ENCODE data around the gene ACBD6. TPM values are rescaled to one million over a fixed set of nuclear protein-coding genes. Genes with fewer than 3 reads are reported as not detected.
"Not testable (repeated sequence)": the region's sequence is repeated elsewhere in the genome, so short reads cannot be mapped to it uniquely, and the experiment has no call there.

ACBD6 gene
- total RNA-seq = 49.8 and 54.7 TPM in 2 replicates

GRCh38 chr1:180502361-180503279, at the start of gene ACBD6:
Gene ACBD6 (minus strand): TSS chr1:180502577. CDS start chr1:180502266, 311 bp downstream.
- peaks cover 21% of the 10 kb centered on the region for H3K4me1 Mint-ChIP-seq
- H3K9me3 Mint-ChIP-seq = no peaks in the 10 kb centered on the region
- intact Hi-C loops (cut with micrococcal nuclease) = loop anchor here (1.0 to 10.0 kb wide), 6 partner anchors 129 to 892 kb away; partner anchors contain the start of genes IER5 and STX6
- peak within 1 kb of the TSS; percentile 97 for H3K27ac Mint-ChIP-seq
- peak; percentile 96 for DNase-seq
- peaks cover 11% of the 10 kb centered on the region for H3K36me3 Mint-ChIP-seq (ENCODE audit: low read depth)
- H3K27me3 Mint-ChIP-seq = peaks cover 5% of the 10 kb centered on the region
- peak within 1 kb of the TSS; percentile 97 for H3K4me3 Mint-ChIP-seq

- no peak overlapping the region for H3K4me3 Mint-ChIP-seq
- peaks cover 7% of the 10 kb centered on the region for H3K27me3 Mint-ChIP-seq
- no peak for DNase-seq
- intact Hi-C loops (cut with micrococcal nuclease) = no loop called here
- H3K4me1 Mint-ChIP-seq = no peaks in the 10 kb centered on the region
- no peaks in the 10 kb centered on the region for H3K36me3 Mint-ChIP-seq (ENCODE audit: low read depth)
- H3K9me3 Mint-ChIP-seq = no peaks in the 10 kb centered on the region
- H3K27ac Mint-ChIP-seq = no peak overlapping the region
These were observed 49.6 kb upstream of the ACBD6 start for GRCh38 chr1:180551997-180552396.

GRCh38 chr1:180550241-180550640, 47.9 kb upstream of the ACBD6 start:
- H3K9me3 Mint-ChIP-seq = no peaks in the 10 kb centered on the region
- H3K27ac Mint-ChIP-seq = no peak overlapping the region
- peaks cover under 1% of the 10 kb centered on the region for H3K27me3 Mint-ChIP-seq
- H3K4me1 Mint-ChIP-seq = no peaks in the 10 kb centered on the region
- no peak overlapping the region for H3K4me3 Mint-ChIP-seq
- no peak for DNase-seq
- no peaks in the 10 kb centered on the region for H3K36me3 Mint-ChIP-seq (ENCODE audit: low read depth)
- intact Hi-C loops (cut with micrococcal nuclease) = no loop called here

GRCh38 chr1:180549770-180550169, 47.4 kb upstream of the ACBD6 start:
- H3K27me3 Mint-ChIP-seq; H3K4me1 Mint-ChIP-seq; H3K36me3 Mint-ChIP-seq (ENCODE audit: low read depth); DNase-seq; H3K9me3 Mint-ChIP-seq; H3K4me3 Mint-ChIP-seq; H3K27ac Mint-ChIP-seq; intact Hi-C loops (cut with micrococcal nuclease): not testable (repeated sequence)

DNA sequence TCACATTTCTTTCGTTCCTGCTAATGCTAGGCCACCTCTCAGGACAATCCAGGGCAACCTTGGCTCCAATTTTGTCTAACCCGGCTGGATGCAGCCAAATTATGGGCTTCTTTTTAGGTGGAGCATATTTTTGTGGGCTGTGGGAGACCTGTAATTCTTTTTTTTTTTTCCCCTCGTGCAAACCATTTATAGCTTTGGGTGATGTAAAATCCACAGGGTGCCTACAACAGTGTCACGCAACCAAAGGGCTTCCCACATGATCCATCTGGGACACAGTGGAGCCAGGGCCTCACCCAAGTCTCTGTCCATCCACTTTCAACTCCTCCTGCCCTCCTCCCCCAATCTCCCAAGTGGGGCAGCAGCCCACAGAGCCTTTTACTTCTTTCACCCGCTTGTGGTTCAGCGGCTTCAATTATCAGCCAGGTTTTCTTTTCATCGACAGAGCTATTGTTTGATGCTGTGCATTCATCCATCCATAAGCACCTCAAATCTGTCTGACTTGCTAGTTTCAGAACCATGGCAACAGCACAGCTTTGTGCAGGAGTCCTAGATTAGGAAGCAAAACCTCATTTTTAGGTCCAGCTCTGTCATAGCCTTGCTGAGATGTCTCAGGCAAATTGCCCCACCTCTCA, 46.4 kb upstream of the ACBD6 start:
- no peaks in the 10 kb centered on the region for H3K36me3 Mint-ChIP-seq (ENCODE audit: low read depth)
- no peak overlapping the region for H3K27ac Mint-ChIP-seq
- H3K9me3 Mint-ChIP-seq = no peaks in the 10 kb centered on the region
- no peak for DNase-seq
- peaks cover 2% of the 10 kb centered on the region for H3K27me3 Mint-ChIP-seq
- intact Hi-C loops (cut with micrococcal nuclease) = no loop called here
- no peak overlapping the region for H3K4me3 Mint-ChIP-seq
- H3K4me1 Mint-ChIP-seq = no peaks in the 10 kb centered on the region

DNA sequence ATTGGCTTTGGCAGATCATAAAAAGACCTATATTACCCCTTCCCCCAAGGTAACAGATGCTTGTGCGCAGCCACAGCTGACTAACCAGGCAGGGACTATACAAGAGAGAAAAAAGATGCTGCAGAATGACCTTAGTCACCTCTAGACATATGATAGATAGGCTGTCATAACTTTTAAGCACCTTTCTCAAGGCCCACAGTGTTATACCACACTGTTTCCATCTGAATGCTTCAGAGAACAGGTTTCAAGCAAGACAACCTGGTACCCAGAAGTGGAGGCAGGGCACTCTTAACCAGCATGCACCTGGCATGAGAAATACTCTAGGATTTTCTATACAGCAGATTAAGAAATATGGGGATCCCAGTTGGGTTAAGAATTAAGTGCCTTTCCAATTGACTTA, 43.6 kb upstream of the ACBD6 start:
- intact Hi-C loops (cut with micrococcal nuclease) = no loop called here
- Mint-ChIP-seq H3K27ac (no peak overlapping the region), H3K9me3 (no peaks in the 10 kb centered on the region), H3K36me3 (ENCODE audit: low read depth) (no peaks in the 10 kb centered on the region), H3K4me1 (no peaks in the 10 kb centered on the region), H3K4me3 (no peak overlapping the region), H3K27me3 (peaks cover 2% of the 10 kb centered on the region)
- DNase-seq = no peak

GRCh38 chr1:180544050-180544449, 41.7 kb upstream of the ACBD6 start:
- Mint-ChIP-seq H3K9me3 (no peaks in the 10 kb centered on the region), H3K36me3 (ENCODE audit: low read depth) (no peaks in the 10 kb centered on the region), H3K27me3 (peaks cover 2% of the 10 kb centered on the region), H3K4me1 (no peaks in the 10 kb centered on the region), H3K27ac (no peak overlapping the region), H3K4me3 (no peak overlapping the region)
- intact Hi-C loops (cut with micrococcal nuclease) = no loop called here
- DNase-seq = no peak

- Mint-ChIP-seq H3K9me3 (no peaks in the 10 kb centered on the region), H3K27me3 (peaks cover 11% of the 10 kb centered on the region), H3K4me1 (no peaks in the 10 kb centered on the region), H3K36me3 (ENCODE audit: low read depth) (no peaks in the 10 kb centered on the region), H3K27ac (no peak overlapping the region), H3K4me3 (no peak overlapping the region)
- DNase-seq = no peak
- intact Hi-C loops (cut with micrococcal nuclease) = no loop called here
These were observed 40.4 kb upstream of the ACBD6 start for GRCh38 chr1:180542838-180543145.

- no peak for DNase-seq
- H3K36me3 Mint-ChIP-seq (ENCODE audit: low read depth) = no peaks in the 10 kb centered on the region
- no peaks in the 10 kb centered on the region for H3K9me3 Mint-ChIP-seq
- H3K27ac Mint-ChIP-seq = no peak overlapping the region
- intact Hi-C loops (cut with micrococcal nuclease) = no loop called here
- no peaks in the 10 kb centered on the region for H3K4me1 Mint-ChIP-seq
- H3K27me3 Mint-ChIP-seq = peaks cover 13% of the 10 kb centered on the region
- no peak overlapping the region for H3K4me3 Mint-ChIP-seq
These were observed 39.9 kb upstream of the ACBD6 start for GRCh38 chr1:180542113-180542837.

GRCh38 chr1:180540697-180541594, 38.6 kb upstream of the ACBD6 start:
- no peak for DNase-seq
- H3K36me3 Mint-ChIP-seq (ENCODE audit: low read depth) = no peaks in the 10 kb centered on the region
- intact Hi-C loops (cut with micrococcal nuclease) = no loop called here
- H3K27ac Mint-ChIP-seq = no peak overlapping the region
- H3K9me3 Mint-ChIP-seq = no peaks in the 10 kb centered on the region
- no peaks in the 10 kb centered on the region for H3K4me1 Mint-ChIP-seq
- peaks cover 19% of the 10 kb centered on the region for H3K27me3 Mint-ChIP-seq
- no peak overlapping the region for H3K4me3 Mint-ChIP-seq

DNA sequence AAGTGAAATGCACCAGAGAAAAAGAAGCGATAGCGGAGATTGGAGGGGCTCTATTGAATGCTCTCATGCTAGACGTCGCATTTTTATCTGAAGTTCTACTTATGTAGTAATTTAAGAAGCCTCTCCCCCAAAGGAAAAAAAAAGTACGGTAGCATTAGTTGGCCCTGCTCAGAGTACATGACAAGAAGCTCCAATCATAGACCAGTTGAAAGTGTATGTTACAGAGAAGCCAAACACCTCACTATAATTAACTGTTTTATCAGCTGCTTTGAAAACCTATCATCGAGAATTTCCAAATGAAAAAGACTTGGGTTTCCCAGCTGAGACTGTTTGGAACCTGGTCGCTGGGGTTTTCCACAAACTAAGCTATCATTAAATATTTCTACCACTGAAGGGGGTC, 36.8 kb upstream of the ACBD6 start:
- intact Hi-C loops (cut with micrococcal nuclease) = loop anchor here (10.0 kb wide), 1 partner anchor 236 kb away; no protein-coding TSS in a partner anchor
- no peak overlapping the region for H3K4me3 Mint-ChIP-seq
- no peaks in the 10 kb centered on the region for H3K9me3 Mint-ChIP-seq
- no peak overlapping the region for H3K27ac Mint-ChIP-seq
- DNase-seq = no peak
- no peaks in the 10 kb centered on the region for H3K36me3 Mint-ChIP-seq (ENCODE audit: low read depth)
- H3K27me3 Mint-ChIP-seq = peaks cover 23% of the 10 kb centered on the region
- H3K4me1 Mint-ChIP-seq = no peaks in the 10 kb centered on the region

- no peak for DNase-seq
- no peak overlapping the region for H3K27ac Mint-ChIP-seq
- peaks cover 5% of the 10 kb centered on the region for H3K4me1 Mint-ChIP-seq
- intact Hi-C loops (cut with micrococcal nuclease) = loop anchor here (10.0 kb wide), 1 partner anchor 238 kb away; no protein-coding TSS in a partner anchor
- H3K9me3 Mint-ChIP-seq = no peaks in the 10 kb centered on the region
- H3K36me3 Mint-ChIP-seq (ENCODE audit: low read depth) = no peaks in the 10 kb centered on the region
- H3K4me3 Mint-ChIP-seq = no peak overlapping the region
- H3K27me3 Mint-ChIP-seq = peaks cover 25% of the 10 kb centered on the region
These were observed 34.5 kb upstream of the ACBD6 start for GRCh38 chr1:180536821-180537372.

DNA sequence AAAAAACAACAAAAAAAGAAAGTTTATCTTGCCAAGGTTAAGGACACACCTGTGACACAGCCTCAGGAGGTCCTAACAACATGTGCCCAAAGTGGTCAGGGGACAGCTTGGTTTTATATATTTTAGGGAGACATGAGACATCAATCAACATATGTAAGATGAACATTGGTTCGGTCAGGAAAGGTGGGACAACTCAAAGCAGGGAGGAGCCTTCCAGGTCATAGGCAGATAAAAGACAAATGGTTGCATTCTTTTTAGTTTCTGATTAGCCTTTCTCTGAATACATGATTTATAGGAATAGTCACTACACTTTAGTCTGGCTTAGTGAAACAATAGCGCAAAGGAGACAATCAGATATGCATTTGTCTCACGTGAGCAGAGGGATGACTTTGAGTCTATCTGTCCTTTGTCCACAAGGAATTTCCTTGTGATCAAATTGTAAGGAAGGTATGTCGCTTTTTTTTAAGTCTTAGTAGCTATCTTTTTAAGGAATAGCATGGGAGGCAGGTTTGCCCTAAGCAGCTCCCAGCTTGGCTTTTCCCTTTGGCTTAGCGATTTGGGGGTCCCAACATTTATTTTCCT, 33.1 kb upstream of the ACBD6 start:
- peaks cover 5% of the 10 kb centered on the region for H3K4me1 Mint-ChIP-seq
- H3K36me3 Mint-ChIP-seq (ENCODE audit: low read depth) = no peaks in the 10 kb centered on the region
- H3K4me3 Mint-ChIP-seq = no peak overlapping the region
- peaks cover 25% of the 10 kb centered on the region for H3K27me3 Mint-ChIP-seq
- no peak for DNase-seq
- no peaks in the 10 kb centered on the region for H3K9me3 Mint-ChIP-seq
- intact Hi-C loops (cut with micrococcal nuclease) = loop anchor here (10.0 kb wide), 1 partner anchor 239 kb away; no protein-coding TSS in a partner anchor
- H3K27ac Mint-ChIP-seq = no peak overlapping the region
